Hepatocyte (in vitro differentiated cells): ENCODE results near the gene NPIPB8. TPM values are rescaled to one million over a fixed set of nuclear protein-coding genes. Genes with fewer than 3 reads are reported as not detected.
"Not testable (repeated sequence)": the region's sequence is repeated elsewhere in the genome, so short reads cannot be mapped to it uniquely, and the experiment has no call there.

Source experiments
- DNase-seq: peaks from one replicate; pipeline ENCODE4 v3.0.0-alpha.2; 2016; ENCODE audit warnings: low spot score
- H2AFZ ChIP-seq: fragments of 200-600 bp; sonication (generic); 2 replicates; pipeline ENCODE4 v1.6.0; 2016; ENCODE audit warnings: antibody characterized with exemption, mild to moderate bottlenecking
- H3K27ac ChIP-seq: fragments of 200-600 bp; sonication (generic); 2 replicates; pipeline ENCODE4 v1.5.1; 2016; ENCODE audit warnings: mild to moderate bottlenecking
- H3K27me3 ChIP-seq: fragments of 200-600 bp; sonication (generic); 2 replicates; pipeline ENCODE4 v1.6.1; 2016
- H3K36me3 ChIP-seq: fragments of 200-600 bp; sonication (generic); replicated peaks from 2 replicates; pipeline ENCODE4 v1.5.1; 2016; ENCODE audit warnings: low read depth; ENCODE audit not compliant: insufficient read depth
- H3K4me1 ChIP-seq: fragments of 200-600 bp; sonication (generic); 2 replicates; pipeline ENCODE4 v1.5.1; 2016; ENCODE audit warnings: mild to moderate bottlenecking, moderate library complexity; ENCODE audit not compliant: insufficient read depth
- H3K4me2 ChIP-seq: fragments of 200-600 bp; sonication (generic); 2 replicates; pipeline ENCODE4 v1.6.0; 2016
- H3K4me3 ChIP-seq: fragments of 200-600 bp; sonication (generic); 2 replicates; pipeline ENCODE4 v1.5.1; 2016; ENCODE audit warnings: mild to moderate bottlenecking
- H3K79me2 ChIP-seq: fragments of 200-600 bp; sonication (generic); 2 replicates; pipeline ENCODE4 v1.6.0; 2017; ENCODE audit warnings: mild to moderate bottlenecking
- H3K9me2 ChIP-seq: fragments of 200-600 bp; sonication (generic); replicated peaks from 2 replicates; pipeline ENCODE4 v1.6.0; 2017; ENCODE audit warnings: mild to moderate bottlenecking; ENCODE audit not compliant: insufficient read depth
- H3K9me3 ChIP-seq: fragments of 200-600 bp; sonication (generic); 2 replicates; pipeline ENCODE4 v1.5.1; 2016; ENCODE audit warnings: low read depth, mild to moderate bottlenecking
- H4K20me1 ChIP-seq: fragments of 200-600 bp; sonication (generic); 2 replicates; pipeline ENCODE4 v1.6.0; 2016; ENCODE audit warnings: mild to moderate bottlenecking; ENCODE audit not compliant: insufficient read depth, poor library complexity, severe bottlenecking
- CTCF ChIP-seq: fragments of 200-600 bp; sonication (generic); IDR thresholded peaks from 2 replicates; pipeline ENCODE4 v1.5.1; 2016; ENCODE audit warnings: antibody characterized with exemption, mild to moderate bottlenecking; ENCODE audit not compliant: poor library complexity
- EZH2 ChIP-seq: fragments of 200-600 bp; sonication (generic); IDR thresholded peaks from 2 replicates; pipeline ENCODE4 v1.6.1; 2016; ENCODE audit warnings: antibody characterized with exemption, mild to moderate bottlenecking, borderline replicate concordance
- EZH2phosphoT487 ChIP-seq: fragments of 200-600 bp; sonication (generic); IDR thresholded peaks from one replicate; pipeline ENCODE4 v1.6.1; 2018; ENCODE audit warnings: antibody characterized with exemption, mild to moderate bottlenecking, low read depth, moderate library complexity; ENCODE audit not compliant: unreplicated experiment, severe bottlenecking
- WGBS: methylation state at CpG from one replicate; pipeline ENCODE4 v1.1.6; 2016; ENCODE audit warnings: low lambda C conversion rate; ENCODE audit errors: missing lambda C conversion rate; 5-methylcytosine and 5-hydroxymethylcytosine counted together
- polyA plus RNA-seq: library from polyadenylated mRNA; unstranded; fragments of >200 nt; fragmentation: Nextera tagmentation; extraction: Ambion mirVana; gene quantifications from 2 replicates; pipeline ENCODE4 v1.2.1, GENCODE V29; 2016
- total RNA-seq: library from RNA; depleted of rRNA; stranded (reverse); fragments of >200 nt; gene quantifications from 2 replicates; pipeline ENCODE4 v1.2.3, GENCODE V29; 2014

The NPIPB8 gene
- total and polyA plus RNA-seq, 2 experiments from 2014 or later, result 0.47 TPM; not detected in 1

GRCh38 chr16:28609631-28610594 lies 28.0 kb upstream of the NPIPB8 start, which contains the start of gene SULT1A1:
TSS of gene SULT1A1 (minus strand) at chr16:28610044. CDS start at chr16:28608855, 1,189 bp downstream.
- Histone ChIP-seq H3K27ac (peak within 1 kb of the TSS; percentile 26), H3K9me3 (no peaks in the 10 kb centered on the region), H3K4me1 (peaks cover 11% of the 10 kb centered on the region), H3K9me2 (no peaks in the 10 kb centered on the region), H3K4me3 (no peak within 1 kb of the TSS), H4K20me1 (no peaks in the 10 kb centered on the region), H3K79me2 (no peaks in the 10 kb centered on the region), H2AFZ (peak within 1 kb of the TSS; percentile 40), H3K4me2 (peak within 1 kb of the TSS; percentile 57), H3K36me3 (no peaks in the 10 kb centered on the region), H3K27me3 (no peaks in the 10 kb centered on the region)
- peak; percentile 62 for DNase-seq
- 51% methylated on average over 11 of the region's 11 CpGs for WGBS
- TF ChIP-seq EZH2 (no peak), EZH2phosphoT487 (no peak), CTCF (no peak)

GRCh38 chr16:28610595-28611191 lies 27.2 kb upstream of the NPIPB8 start:
- peak overlapping the region; percentile 26 for H3K27ac ChIP-seq
- DNase-seq, result peak; percentile 28
- no peaks in the 10 kb centered on the region for H3K79me2 ChIP-seq
- TF ChIP-seq CTCF, result no peak
- no peak for TF ChIP-seq EZH2
- TF ChIP-seq EZH2phosphoT487, result no peak
- H4K20me1 ChIP-seq, result no peaks in the 10 kb centered on the region
- H3K4me2 ChIP-seq, result peak overlapping the region; percentile 57
- H3K27me3 ChIP-seq, result no peaks in the 10 kb centered on the region
- H2AFZ ChIP-seq, result no peak overlapping the region
- 77% methylated on average over 10 of the region's 10 CpGs for WGBS
- no peaks in the 10 kb centered on the region for H3K9me2 ChIP-seq
- no peaks in the 10 kb centered on the region for H3K9me3 ChIP-seq
- H3K36me3 ChIP-seq, result no peaks in the 10 kb centered on the region
- no peak overlapping the region for H3K4me3 ChIP-seq
- peaks cover 11% of the 10 kb centered on the region for H3K4me1 ChIP-seq

GRCh38 chr16:28612359-28613280 lies 25.2 kb upstream of the NPIPB8 start:
- not testable (repeated sequence) for H3K4me2 ChIP-seq, H3K9me3 ChIP-seq, H3K36me3 ChIP-seq, H3K79me2 ChIP-seq, DNase-seq, H3K27ac ChIP-seq, H4K20me1 ChIP-seq, H3K27me3 ChIP-seq, H3K9me2 ChIP-seq, H3K4me3 ChIP-seq, H2AFZ ChIP-seq
- H3K4me1 ChIP-seq, result peaks cover 11% of the 10 kb centered on the region
- WGBS, result no CpG with 5 or more reads among the region's 17 CpGs

GRCh38 chr16:28613912-28614311 lies 24.0 kb upstream of the NPIPB8 start:
- H2AFZ ChIP-seq, DNase-seq, H3K9me3 ChIP-seq, H3K79me2 ChIP-seq, H3K27me3 ChIP-seq, H3K9me2 ChIP-seq, H4K20me1 ChIP-seq, H3K4me2 ChIP-seq, H3K27ac ChIP-seq, H3K4me3 ChIP-seq, H3K36me3 ChIP-seq: not testable (repeated sequence)
- 20% methylated on average over 1 of the region's 26 CpGs for WGBS
- H3K4me1 ChIP-seq, result peaks cover 11% of the 10 kb centered on the region

GRCh38 chr16:28614561-28614960 lies 23.3 kb upstream of the NPIPB8 start:
- not testable (repeated sequence) for H3K36me3 ChIP-seq

More at GRCh38 chr16:28614561-28614960, 23.3 kb upstream of the NPIPB8 start:
- H3K4me1 ChIP-seq, result peaks cover 11% of the 10 kb centered on the region
- H3K79me2 ChIP-seq, H3K27ac ChIP-seq, H4K20me1 ChIP-seq, H2AFZ ChIP-seq, H3K9me2 ChIP-seq, DNase-seq, H3K27me3 ChIP-seq, H3K4me2 ChIP-seq, H3K4me3 ChIP-seq, H3K9me3 ChIP-seq: not testable (repeated sequence)
- WGBS, result no CpG with 5 or more reads among the region's 16 CpGs
